CD4-positive, alpha-beta T cell (primary cell): ENCODE results near the gene FAM124A. TPM values are rescaled to one million over a fixed set of nuclear protein-coding genes. Genes with fewer than 3 reads are reported as not detected.

Source experiments
- ATAC-seq: fragments of 200-7000 bp; cut with Tn5 transposase; one replicate; pipeline ENCODE4 v1.10.0; 2022; ENCODE audit warnings: mild to moderate bottlenecking; ENCODE audit not compliant: poor library complexity
- CTCF ChIA-PET: fragments of 350-600 bp; sonication (Branson Sonifier 250); formaldehyde crosslinking; loops from one replicate; lab custom pipeline; 2021; ENCODE audit warnings: antibody characterized with exemption, inconsistent platforms; lab: Charles Lee
- POLR2A ChIA-PET: fragments of 350-600 bp; sonication (Branson Sonifier 250); formaldehyde crosslinking; loops from one replicate; lab custom pipeline; 2021; ENCODE audit warnings: antibody characterized with exemption, inconsistent platforms; lab: Charles Lee
- DNase-seq, 14 experiments: peaks; one replicate each; pipeline ENCODE4 v3.0.0-alpha.2; 2013 to 2020; ENCODE audit warnings: mixed read lengths in 2 of 14
- H3K27ac ChIP-seq, 2 donors: one replicate each; pipeline versions ENCODE4 v1.5.1 to v1.7.0; 2013; ENCODE audit warnings: low read length in 2 of 2, low read depth in 1 of 2, mild to moderate bottlenecking in 1 of 2
- H3K27me3 ChIP-seq, 2 experiments: 1 replicate in 1 of 2; 2 replicates in 1 of 2; pipeline versions ENCODE4 v1.6.1 to v1.7.0; 2013; ENCODE audit warnings: low read length in 2 of 2, control low read depth in 1 of 2, mild to moderate bottlenecking in 1 of 2, moderate library complexity in 1 of 2; ENCODE audit not compliant: insufficient read depth in 2 of 2, control insufficient read depth in 1 of 2
- H3K36me3 ChIP-seq: one replicate; pipeline ENCODE4 v1.6.1; 2013; ENCODE audit warnings: low read length, control low read depth; ENCODE audit not compliant: insufficient read depth
- H3K4me1 ChIP-seq: one replicate; pipeline ENCODE4 v1.6.1; 2013; ENCODE audit warnings: low read length, control low read depth; ENCODE audit not compliant: insufficient read depth
- H3K4me3 ChIP-seq: one replicate; pipeline ENCODE4 v1.5.1; 2013; ENCODE audit warnings: mild to moderate bottlenecking, low read length, moderate library complexity
- H3K9me3 ChIP-seq, 2 experiments: 1 replicate in 1 of 2; 2 replicates in 1 of 2; pipeline versions ENCODE4 v1.6.1 to v1.7.0; 2013; ENCODE audit warnings: low read length in 2 of 2, mild to moderate bottlenecking in 2 of 2, control low read depth in 1 of 2, moderate library complexity in 1 of 2; ENCODE audit not compliant: control insufficient read depth in 1 of 2, insufficient read depth in 1 of 2
- H3K27ac Mint-ChIP-seq: one replicate; pipeline ENCODE4 v1.8.0; 2020; ENCODE audit warnings: mixed read lengths
- H3K27me3 Mint-ChIP-seq: one replicate; pipeline ENCODE4 v1.8.0; 2021; ENCODE audit warnings: mixed read lengths
- H3K36me3 Mint-ChIP-seq: one replicate; pipeline ENCODE4 v1.8.0; 2021; ENCODE audit warnings: low read depth, mixed read lengths
- H3K4me1 Mint-ChIP-seq: one replicate; pipeline ENCODE4 v1.8.0; 2021; ENCODE audit warnings: low read depth, mixed read lengths
- H3K4me3 Mint-ChIP-seq: one replicate; pipeline ENCODE4 v1.8.0; 2020; ENCODE audit warnings: mild to moderate bottlenecking, mixed read lengths
- H3K9me3 Mint-ChIP-seq: one replicate; pipeline ENCODE4 v1.8.0; 2020; ENCODE audit warnings: mixed read lengths
- intact Hi-C, 2 experiments: fragments of 100-400 bp; cut with DNase I in 1 of 2; cut with micrococcal nuclease in 1 of 2; formaldehyde crosslinking; loops; one replicate each; pipeline versions ENCODE4 v1.15.1 to v1.9.0; 2023 to 2025; cut with DNase I, micrococcal nuclease
- total RNA-seq, 174 experiments: library from RNA in 2 of 174; stranded (reverse) in 2 of 174; gene quantifications; one replicate each; pipeline ENCODE4 v1.2.3 and lab custom pipeline; 2021 to 2026
- TF ChIP-seq, protein P1 (sequence below): fragments of 200-600 bp; IDR thresholded peaks from one replicate; pipeline ENCODE4 v1.8.0; 2022; ENCODE audit warnings: antibody characterized with exemption, mild to moderate bottlenecking

Gene FAM124A
- total RNA-seq, 2 experiments from 2014 or later = not detected

- no peaks in the 10 kb centered on the region for H3K36me3 Mint-ChIP-seq
- no peak for ATAC-seq
- no peak for DNase-seq
- POLR2A ChIA-PET = no interaction called here
- no peak overlapping the region for H3K27ac Mint-ChIP-seq
- H3K27me3 Mint-ChIP-seq = peaks cover 37% of the 10 kb centered on the region
- Histone ChIP-seq H3K36me3 (no peaks in the 10 kb centered on the region), H3K27ac (no peak overlapping the region), H3K4me1 (no peaks in the 10 kb centered on the region), H3K4me3 (no peak overlapping the region), H3K27me3 (peaks cover 2 to 18% of the 10 kb centered on the region in 2 experiments), H3K9me3 (no peaks in the 10 kb centered on the region)
- TF ChIP-seq, protein P1, sequence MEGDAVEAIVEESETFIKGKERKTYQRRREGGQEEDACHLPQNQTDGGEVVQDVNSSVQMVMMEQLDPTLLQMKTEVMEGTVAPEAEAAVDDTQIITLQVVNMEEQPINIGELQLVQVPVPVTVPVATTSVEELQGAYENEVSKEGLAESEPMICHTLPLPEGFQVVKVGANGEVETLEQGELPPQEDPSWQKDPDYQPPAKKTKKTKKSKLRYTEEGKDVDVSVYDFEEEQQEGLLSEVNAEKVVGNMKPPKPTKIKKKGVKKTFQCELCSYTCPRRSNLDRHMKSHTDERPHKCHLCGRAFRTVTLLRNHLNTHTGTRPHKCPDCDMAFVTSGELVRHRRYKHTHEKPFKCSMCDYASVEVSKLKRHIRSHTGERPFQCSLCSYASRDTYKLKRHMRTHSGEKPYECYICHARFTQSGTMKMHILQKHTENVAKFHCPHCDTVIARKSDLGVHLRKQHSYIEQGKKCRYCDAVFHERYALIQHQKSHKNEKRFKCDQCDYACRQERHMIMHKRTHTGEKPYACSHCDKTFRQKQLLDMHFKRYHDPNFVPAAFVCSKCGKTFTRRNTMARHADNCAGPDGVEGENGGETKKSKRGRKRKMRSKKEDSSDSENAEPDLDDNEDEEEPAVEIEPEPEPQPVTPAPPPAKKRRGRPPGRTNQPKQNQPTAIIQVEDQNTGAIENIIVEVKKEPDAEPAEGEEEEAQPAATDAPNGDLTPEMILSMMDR = no peak
- intact Hi-C loops = no loop called here
- no peaks in the 10 kb centered on the region for H3K9me3 Mint-ChIP-seq
- no peak overlapping the region for H3K4me3 Mint-ChIP-seq
- CTCF ChIA-PET = no interaction called here
- no peaks in the 10 kb centered on the region for H3K4me1 Mint-ChIP-seq
Measured at GRCh38 chr13:51180853-51181511, 41.2 kb upstream of the FAM124A start.

- no peaks in the 10 kb centered on the region for H3K9me3 ChIP-seq
- intact Hi-C loops = no loop called here
- no peak overlapping the region for H3K27ac Mint-ChIP-seq
- H3K4me3 Mint-ChIP-seq = no peak overlapping the region
- no peaks in the 10 kb centered on the region for H3K4me1 ChIP-seq
- no peak overlapping the region for H3K27ac ChIP-seq
- no peaks in the 10 kb centered on the region for H3K36me3 Mint-ChIP-seq
- TF ChIP-seq, protein P1 = no peak
- DNase-seq (no peak), ATAC-seq (no peak)
- no peaks in the 10 kb centered on the region for H3K4me1 Mint-ChIP-seq
- peaks cover 37% of the 10 kb centered on the region for H3K27me3 Mint-ChIP-seq
- no peak overlapping the region for H3K4me3 ChIP-seq
- H3K27me3 ChIP-seq = peaks cover 2 to 18% of the 10 kb centered on the region in 2 experiments
- H3K36me3 ChIP-seq = no peaks in the 10 kb centered on the region
- POLR2A ChIA-PET = no interaction called here
- no peaks in the 10 kb centered on the region for H3K9me3 Mint-ChIP-seq
- CTCF ChIA-PET = no interaction called here
Measured at GRCh38 chr13:51181786-51182383, 40.3 kb upstream of the FAM124A start.

- no peaks in the 10 kb centered on the region for H3K36me3 ChIP-seq
- no peak overlapping the region for H3K4me3 Mint-ChIP-seq
- no peak for ATAC-seq
- H3K4me3 ChIP-seq = no peak overlapping the region
- no peaks in the 10 kb centered on the region for H3K4me1 Mint-ChIP-seq
- H3K4me1 ChIP-seq = no peaks in the 10 kb centered on the region
- CTCF ChIA-PET = no interaction called here
- H3K36me3 Mint-ChIP-seq = no peaks in the 10 kb centered on the region
- H3K27ac Mint-ChIP-seq = no peak overlapping the region
- TF ChIP-seq, protein P1 = no peak
- DNase-seq = no peak
- no peaks in the 10 kb centered on the region for H3K9me3 Mint-ChIP-seq
- no peaks in the 10 kb centered on the region for H3K9me3 ChIP-seq
- H3K27me3 ChIP-seq = peaks cover 0 to 3% of the 10 kb centered on the region in 2 experiments
- H3K27ac ChIP-seq = no peak overlapping the region
- intact Hi-C loops = no loop called here
- POLR2A ChIA-PET = no interaction called here
- peaks cover 16% of the 10 kb centered on the region for H3K27me3 Mint-ChIP-seq
Measured at GRCh38 chr13:51191743-51192142, 30.5 kb upstream of the FAM124A start.
